ENCODE measurements around the gene PTPA. TPM values are rescaled to one million over a fixed set of nuclear protein-coding genes. Genes with fewer than 3 reads are reported as not detected.
A peak's percentile ranks its signal among the peaks of the same experiment; 100 is the strongest.

PTPA gene
- total RNA-seq, 1 donor: 73.5 TPM

- Histone ChIP-seq H3K36me3 (ENCODE audit: insufficient read depth, low read length) (no peaks in the 10 kb centered on the region), H3K4me2 (ENCODE audit: insufficient read depth, low read length) (no peak overlapping the region), H3K4me1 (ENCODE audit: insufficient read depth, low read length) (no peaks in the 10 kb centered on the region), H3K27ac (ENCODE audit: low read depth, low read length) (no peak overlapping the region), H3K79me2 (ENCODE audit: insufficient read depth, low read length) (no peaks in the 10 kb centered on the region), H3K9me3 (ENCODE audit: low read depth, low read length) (no peaks in the 10 kb centered on the region), H2AFZ (ENCODE audit: low read length) (no peak overlapping the region), H4K20me1 (ENCODE audit: insufficient read depth, low read length) (peaks cover 3% of the 10 kb centered on the region), H3K4me3 (ENCODE audit: insufficient read depth, low read length) (no peak overlapping the region), H3K27me3 (ENCODE audit: insufficient read depth, low read length) (no peaks in the 10 kb centered on the region)
- TF ChIP-seq CTCF (IDR thresholded peaks at IDR 0.05; ENCODE audit: extremely low read depth, low read depth, low read length): peak; percentile 44
- DNase-seq (ENCODE audit: insufficient read length, low spot score, missing footprints): peak; percentile 89
These were observed 71.6 kb downstream of the PTPA start for GRCh38 chr9:129182625-129183494.

GRCh38 chr9:129183495-129184218 lies 72.4 kb downstream of the PTPA start:
- no peak overlapping the region for H3K4me2 ChIP-seq (ENCODE audit: insufficient read depth, low read length)
- DNase-seq (ENCODE audit: insufficient read length, low spot score, missing footprints): peak; percentile 35

GRCh38 chr9:129184219-129184524 lies 73.0 kb downstream of the PTPA start:
- H3K27me3 ChIP-seq (ENCODE audit: insufficient read depth, low read length): no peaks in the 10 kb centered on the region
- no peaks in the 10 kb centered on the region for H3K36me3 ChIP-seq (ENCODE audit: insufficient read depth, low read length)
- no peaks in the 10 kb centered on the region for H3K4me1 ChIP-seq (ENCODE audit: insufficient read depth, low read length)
- TF ChIP-seq CTCF (IDR thresholded peaks at IDR 0.05; ENCODE audit: extremely low read depth, low read depth, low read length): no peak
- H3K27ac ChIP-seq (ENCODE audit: low read depth, low read length): no peak overlapping the region
- H3K4me3 ChIP-seq (ENCODE audit: insufficient read depth, low read length): no peak overlapping the region
- no peaks in the 10 kb centered on the region for H3K79me2 ChIP-seq (ENCODE audit: insufficient read depth, low read length)
- no peaks in the 10 kb centered on the region for H4K20me1 ChIP-seq (ENCODE audit: insufficient read depth, low read length)
- peak; percentile 15 for DNase-seq (ENCODE audit: insufficient read length, low spot score, missing footprints)
- no peaks in the 10 kb centered on the region for H3K9me3 ChIP-seq (ENCODE audit: low read depth, low read length)
- no peak overlapping the region for H2AFZ ChIP-seq (ENCODE audit: low read length)
- no peak overlapping the region for H3K4me2 ChIP-seq (ENCODE audit: insufficient read depth, low read length)

More at GRCh38 chr9:129183495-129184218, 72.4 kb downstream of the PTPA start:
- H3K4me3 ChIP-seq (ENCODE audit: insufficient read depth, low read length): no peak overlapping the region
- no peaks in the 10 kb centered on the region for H3K79me2 ChIP-seq (ENCODE audit: insufficient read depth, low read length)
- no peaks in the 10 kb centered on the region for H3K9me3 ChIP-seq (ENCODE audit: low read depth, low read length)
- H3K4me1 ChIP-seq (ENCODE audit: insufficient read depth, low read length): no peaks in the 10 kb centered on the region
- TF ChIP-seq CTCF (IDR thresholded peaks at IDR 0.05; ENCODE audit: extremely low read depth, low read depth, low read length): no peak
- no peaks in the 10 kb centered on the region for H3K36me3 ChIP-seq (ENCODE audit: insufficient read depth, low read length)
- no peak overlapping the region for H3K27ac ChIP-seq (ENCODE audit: low read depth, low read length)
- H4K20me1 ChIP-seq (ENCODE audit: insufficient read depth, low read length): peaks cover 3% of the 10 kb centered on the region
- H3K27me3 ChIP-seq (ENCODE audit: insufficient read depth, low read length): no peaks in the 10 kb centered on the region
- H2AFZ ChIP-seq (ENCODE audit: low read length): no peak overlapping the region

GRCh38 chr9:129184596-129185122 lies 73.4 kb downstream of the PTPA start:
- H3K79me2 ChIP-seq (ENCODE audit: insufficient read depth, low read length): no peaks in the 10 kb centered on the region
- H3K27ac ChIP-seq (ENCODE audit: low read depth, low read length): no peak overlapping the region
- no peak for TF ChIP-seq CTCF (IDR thresholded peaks at IDR 0.05; ENCODE audit: extremely low read depth, low read depth, low read length)
- no peak overlapping the region for H3K4me2 ChIP-seq (ENCODE audit: insufficient read depth, low read length)
- H3K36me3 ChIP-seq (ENCODE audit: insufficient read depth, low read length): no peaks in the 10 kb centered on the region
- H2AFZ ChIP-seq (ENCODE audit: low read length): no peak overlapping the region
- H4K20me1 ChIP-seq (ENCODE audit: insufficient read depth, low read length): no peaks in the 10 kb centered on the region
- H3K9me3 ChIP-seq (ENCODE audit: low read depth, low read length): no peaks in the 10 kb centered on the region
- no peak overlapping the region for H3K4me3 ChIP-seq (ENCODE audit: insufficient read depth, low read length)
- DNase-seq (ENCODE audit: insufficient read length, low spot score, missing footprints): peak; percentile 44
- H3K27me3 ChIP-seq (ENCODE audit: insufficient read depth, low read length): no peaks in the 10 kb centered on the region
- H3K4me1 ChIP-seq (ENCODE audit: insufficient read depth, low read length): no peaks in the 10 kb centered on the region
